ENCODE results near the gene TNIP3. TPM values are rescaled to one million over a fixed set of nuclear protein-coding genes. Genes with fewer than 3 reads are reported as not detected.

The TNIP3 gene
- total RNA-seq, 4 donors from 2014 or later: 0.81 TPM; not detected in 3

DNA sequence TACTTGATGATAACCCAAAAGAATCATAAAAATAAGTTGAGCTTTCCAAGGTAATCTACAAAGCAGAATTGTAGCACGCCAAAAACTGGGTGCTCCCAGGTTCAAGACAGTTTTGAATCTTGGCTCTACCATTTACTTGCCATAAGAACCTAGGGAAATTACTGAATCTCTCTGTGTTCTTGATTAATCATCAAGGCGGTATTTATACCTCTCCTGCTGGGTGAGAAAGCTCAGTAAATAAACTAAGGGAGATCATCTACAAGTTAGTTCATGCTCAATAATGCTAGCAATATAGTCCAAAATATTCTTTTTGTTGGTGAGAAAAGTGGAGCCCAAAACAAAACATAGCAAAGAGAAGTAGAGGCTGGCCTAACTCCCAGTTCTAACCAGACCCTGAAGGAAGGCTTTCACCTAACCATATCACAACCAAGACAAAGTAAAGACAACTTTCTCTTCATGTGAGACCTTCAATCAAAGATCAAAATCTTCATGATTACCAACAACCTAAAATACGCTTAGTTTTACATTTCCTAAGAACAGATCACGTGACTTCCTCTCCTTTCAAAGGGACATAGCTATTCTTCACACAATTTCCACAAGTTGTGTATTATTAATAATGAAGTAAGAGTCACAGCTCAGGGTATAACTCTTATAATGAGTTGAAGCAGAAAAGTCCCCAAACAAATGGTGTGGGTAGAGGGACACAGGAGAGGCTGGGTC lies 34.4 kb downstream of the TNIP3 start:
- Histone ChIP-seq H3K4me3 (no peak overlapping the region), H3K36me3 (no peaks in the 10 kb centered on the region), H3K27me3 (no peaks in the 10 kb centered on the region), H3K4me1 (no peaks in the 10 kb centered on the region), H3K9me3 (no peaks in the 10 kb centered on the region), H3K27ac (no peak overlapping the region)
- 78 to 85% methylated on average over 4 of the region's 4 CpGs for WGBS, 2 donors (ENCODE audit: low coverage in 1 of 2)
- TF ChIP-seq, protein P1, sequence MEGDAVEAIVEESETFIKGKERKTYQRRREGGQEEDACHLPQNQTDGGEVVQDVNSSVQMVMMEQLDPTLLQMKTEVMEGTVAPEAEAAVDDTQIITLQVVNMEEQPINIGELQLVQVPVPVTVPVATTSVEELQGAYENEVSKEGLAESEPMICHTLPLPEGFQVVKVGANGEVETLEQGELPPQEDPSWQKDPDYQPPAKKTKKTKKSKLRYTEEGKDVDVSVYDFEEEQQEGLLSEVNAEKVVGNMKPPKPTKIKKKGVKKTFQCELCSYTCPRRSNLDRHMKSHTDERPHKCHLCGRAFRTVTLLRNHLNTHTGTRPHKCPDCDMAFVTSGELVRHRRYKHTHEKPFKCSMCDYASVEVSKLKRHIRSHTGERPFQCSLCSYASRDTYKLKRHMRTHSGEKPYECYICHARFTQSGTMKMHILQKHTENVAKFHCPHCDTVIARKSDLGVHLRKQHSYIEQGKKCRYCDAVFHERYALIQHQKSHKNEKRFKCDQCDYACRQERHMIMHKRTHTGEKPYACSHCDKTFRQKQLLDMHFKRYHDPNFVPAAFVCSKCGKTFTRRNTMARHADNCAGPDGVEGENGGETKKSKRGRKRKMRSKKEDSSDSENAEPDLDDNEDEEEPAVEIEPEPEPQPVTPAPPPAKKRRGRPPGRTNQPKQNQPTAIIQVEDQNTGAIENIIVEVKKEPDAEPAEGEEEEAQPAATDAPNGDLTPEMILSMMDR (IDR thresholded peaks at IDR 0.05): no peak
- TF ChIP-seq EP300 (IDR thresholded peaks at IDR 0.05) (no peak), POLR2AphosphoS5 (IDR thresholded peaks at IDR 0.05) (no peak), POLR2A (IDR thresholded peaks at IDR 0.05) (no peak)
- no peak for ATAC-seq

DNA sequence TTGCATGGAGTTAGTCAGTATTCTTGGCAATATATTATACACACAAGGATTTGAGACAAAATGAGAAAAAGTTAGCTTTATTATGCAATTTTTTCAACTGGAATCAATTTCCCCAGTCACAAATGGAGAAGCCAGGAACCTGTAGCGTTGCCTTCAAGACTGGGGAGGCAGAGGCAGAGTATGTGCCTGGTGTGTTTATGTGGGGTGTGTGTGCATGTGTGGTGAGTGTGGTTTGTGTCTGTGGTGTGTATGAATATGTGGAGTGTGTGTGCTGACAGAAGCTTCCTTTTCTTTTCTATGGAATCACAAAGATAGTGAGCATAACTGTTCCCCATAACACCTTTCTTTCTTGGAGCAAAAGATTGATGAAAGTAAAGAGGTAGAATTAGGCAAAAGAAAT lies 37.0 kb downstream of the TNIP3 start:
- Histone ChIP-seq H3K4me1 (no peaks in the 10 kb centered on the region), H3K27me3 (no peaks in the 10 kb centered on the region), H3K27ac (no peak overlapping the region), H3K9me3 (no peaks in the 10 kb centered on the region), H3K36me3 (no peaks in the 10 kb centered on the region), H3K4me3 (no peak overlapping the region)
- WGBS, 2 donors (ENCODE audit: low coverage in 1 of 2): 60 to 64% methylated on average over 1 of the region's 1 CpG
- no peak for TF ChIP-seq EP300 (IDR thresholded peaks at IDR 0.05)
- TF ChIP-seq POLR2AphosphoS5 (IDR thresholded peaks at IDR 0.05): no peak
- TF ChIP-seq, protein P1 (IDR thresholded peaks at IDR 0.05): no peak
- no peak for TF ChIP-seq POLR2A (IDR thresholded peaks at IDR 0.05)
- ATAC-seq: no peak

DNA sequence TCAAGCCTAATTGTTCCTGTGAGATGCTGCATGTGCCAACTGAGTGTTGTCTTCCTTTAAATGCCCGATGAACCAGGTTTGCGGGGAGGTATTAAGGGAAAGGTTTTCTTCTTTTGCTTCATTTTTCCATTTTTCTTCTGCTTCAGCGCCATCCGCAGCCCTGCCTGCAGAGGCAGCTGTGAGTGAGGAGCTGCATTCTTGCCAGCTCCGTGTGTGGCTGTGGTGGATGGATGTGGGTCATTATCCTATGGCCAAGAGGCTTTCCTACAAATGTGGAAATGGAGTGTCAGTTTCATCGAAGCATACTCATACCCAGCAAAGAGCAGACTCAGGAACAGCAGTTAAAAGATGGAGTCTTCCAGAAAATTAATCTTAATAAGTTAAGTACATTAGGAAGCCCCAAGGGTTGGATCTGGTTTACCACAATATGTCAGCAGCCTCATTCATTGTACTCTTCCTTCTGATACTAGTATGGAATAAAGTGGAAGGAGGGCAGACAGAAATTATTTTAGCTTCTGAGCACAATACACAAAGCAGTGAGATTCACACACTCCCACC lies 37.6 kb downstream of the TNIP3 start:
- Histone ChIP-seq H3K9me3 (no peaks in the 10 kb centered on the region), H3K27ac (no peak overlapping the region), H3K4me1 (no peaks in the 10 kb centered on the region), H3K36me3 (no peaks in the 10 kb centered on the region), H3K4me3 (no peak overlapping the region), H3K27me3 (no peaks in the 10 kb centered on the region)
- WGBS, 2 donors (ENCODE audit: low coverage in 1 of 2): 46 to 71% methylated on average over 2 to 5 of the region's 6 CpGs
- no peak for ATAC-seq
- TF ChIP-seq POLR2A (IDR thresholded peaks at IDR 0.05) (no peak), POLR2AphosphoS5 (IDR thresholded peaks at IDR 0.05) (no peak), EP300 (IDR thresholded peaks at IDR 0.05) (no peak)
- TF ChIP-seq, protein P1 (IDR thresholded peaks at IDR 0.05): no peak

DNA sequence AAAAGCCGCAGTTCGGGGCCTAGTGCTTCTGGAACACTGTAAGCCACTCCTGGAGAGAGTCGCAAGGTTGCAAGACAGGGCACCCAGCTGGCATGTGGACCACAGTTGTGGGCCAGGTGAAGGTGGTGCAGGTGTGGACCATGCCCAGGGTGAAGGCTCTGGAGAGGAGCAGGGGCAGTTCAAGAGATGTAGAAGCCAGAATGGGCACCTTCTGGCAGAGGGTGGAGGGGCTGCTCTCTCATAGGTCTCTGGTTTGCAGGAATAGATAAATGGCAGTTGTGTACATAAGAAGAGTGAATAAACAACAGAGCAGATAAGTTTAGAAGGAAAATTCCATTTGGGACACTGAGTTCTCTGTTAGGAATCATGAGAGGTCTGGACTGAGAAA lies 38.6 kb downstream of the TNIP3 start:
- TF ChIP-seq POLR2A (IDR thresholded peaks at IDR 0.05): no peak
- no peaks in the 10 kb centered on the region for H3K27me3 ChIP-seq
- no peak overlapping the region for H3K4me3 ChIP-seq
- no peak overlapping the region for H3K27ac ChIP-seq
- no peaks in the 10 kb centered on the region for H3K4me1 ChIP-seq
- H3K9me3 ChIP-seq: no peaks in the 10 kb centered on the region
- H3K36me3 ChIP-seq: no peaks in the 10 kb centered on the region
- no CpG with 5 or more reads among the region's 3 CpGs for WGBS, 2 donors (ENCODE audit: low coverage in 1 of 2)
- ATAC-seq: peak; percentile 16

DNA sequence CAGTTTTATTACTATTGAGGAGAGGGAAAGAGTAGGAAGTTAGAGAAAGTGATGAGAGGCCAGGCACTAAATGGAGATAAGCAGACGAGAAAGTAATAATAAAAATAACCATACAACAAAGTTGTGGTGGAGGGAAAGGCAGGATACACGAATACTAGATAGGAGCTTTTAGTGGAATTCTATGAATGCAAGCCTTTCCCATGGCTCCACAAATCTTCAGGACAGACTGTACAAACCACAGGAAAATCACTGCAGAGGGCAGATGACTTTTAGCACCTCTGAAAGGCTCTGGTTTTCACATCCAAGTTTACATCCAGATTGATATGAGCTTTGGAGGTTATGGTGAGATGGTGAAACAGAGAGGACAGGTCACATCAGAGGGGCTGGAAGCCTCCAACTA lies 41.5 kb downstream of the TNIP3 start:
- no peaks in the 10 kb centered on the region for H3K27me3 ChIP-seq
- H3K9me3 ChIP-seq: no peaks in the 10 kb centered on the region
- no peak for TF ChIP-seq POLR2AphosphoS5 (IDR thresholded peaks at IDR 0.05)
- no peak for TF ChIP-seq EP300 (IDR thresholded peaks at IDR 0.05)
- TF ChIP-seq, protein P1 (IDR thresholded peaks at IDR 0.05): no peak
- no peak for TF ChIP-seq POLR2A (IDR thresholded peaks at IDR 0.05)
- H3K27ac ChIP-seq: no peak overlapping the region
- H3K4me1 ChIP-seq: no peaks in the 10 kb centered on the region
- no peak overlapping the region for H3K4me3 ChIP-seq
- H3K36me3 ChIP-seq: no peaks in the 10 kb centered on the region
- WGBS, 2 donors (ENCODE audit: low coverage in 1 of 2): 34 to 41% methylated on average over 2 of the region's 2 CpGs
- no peak for ATAC-seq
